Neural cell (in vitro differentiated cells): ENCODE results near the gene KIF1B. TPM values are rescaled to one million over a fixed set of nuclear protein-coding genes. Genes with fewer than 3 reads are reported as not detected.

Experiments used
- H2AFZ ChIP-seq: fragments of 200-600, 300-800 bp; sonication (generic), shearing (Covaris generic); 2 replicates; pipeline ENCODE4 v1.6.0; 2014; ENCODE audit warnings: low read depth, mild to moderate bottlenecking, antibody characterized with exemption, low read length, moderate library complexity
- H3F3A ChIP-seq: fragments of 200-600 bp; shearing (Covaris generic); 2 replicates; pipeline ENCODE4 v1.6.1; 2016; ENCODE audit warnings: mild to moderate bottlenecking, moderate library complexity, mixed read lengths, antibody characterized with exemption, low read length; ENCODE audit not compliant: insufficient read depth, poor library complexity, severe bottlenecking
- H3K27ac ChIP-seq: fragments of 200-600, 300-800 bp; sonication (generic), shearing (Covaris generic); 2 replicates; pipeline ENCODE4 v1.5.1; 2014; ENCODE audit warnings: mild to moderate bottlenecking, low read length, moderate library complexity
- H3K27me3 ChIP-seq: fragments of 300-800, 200-600 bp; sonication (generic), shearing (Covaris generic); 2 replicates; pipeline ENCODE4 v1.6.0; 2014; ENCODE audit warnings: mild to moderate bottlenecking, low read depth, low read length, moderate library complexity; ENCODE audit not compliant: insufficient read depth
- H3K36me3 ChIP-seq: fragments of 300-800, 200-600 bp; sonication (generic), shearing (Covaris generic); 2 replicates; pipeline ENCODE4 v1.5.1; 2014; ENCODE audit warnings: mild to moderate bottlenecking, antibody characterized with exemption, low read length, moderate library complexity; ENCODE audit not compliant: insufficient read depth
- H3K4me2 ChIP-seq: fragments of 300-800, 200-600 bp; sonication (generic), shearing (Covaris generic); 2 replicates; pipeline ENCODE4 v1.6.0; 2014; ENCODE audit warnings: mild to moderate bottlenecking, low read length
- H3K4me3 ChIP-seq: fragments of 300-800, 200-600 bp; sonication (generic), shearing (Covaris generic); 2 replicates; pipeline ENCODE4 v1.5.1; 2014; ENCODE audit warnings: mild to moderate bottlenecking, low read length, moderate library complexity
- H3K79me2 ChIP-seq: fragments of 200-600 bp; shearing (Covaris generic); replicated peaks from 2 replicates; pipeline ENCODE4 v1.6.0; 2014; ENCODE audit warnings: mild to moderate bottlenecking, low read length, moderate library complexity; ENCODE audit not compliant: insufficient read depth
- H3K9ac ChIP-seq: fragments of 300-800, 200-600 bp; sonication (generic), shearing (Covaris generic); 2 replicates; pipeline ENCODE4 v1.6.1; 2016; ENCODE audit warnings: mild to moderate bottlenecking, low read length, mixed read lengths
- H3K9me2 ChIP-seq: fragments of 200-600 bp; shearing (Covaris generic); 2 replicates; pipeline ENCODE4 v1.6.1; 2016; ENCODE audit warnings: mild to moderate bottlenecking, low read length, mixed read lengths; ENCODE audit not compliant: insufficient read depth
- H3K9me3 ChIP-seq: fragments of 200-600, 300-800 bp; sonication (generic), shearing (Covaris generic); 2 replicates; pipeline ENCODE4 v1.6.1; 2016; ENCODE audit warnings: mild to moderate bottlenecking, mixed run types, low read length, moderate library complexity, mixed read lengths
- H4K20me1 ChIP-seq: fragments of 200-600 bp; shearing (Covaris generic); 2 replicates; pipeline ENCODE4 v1.6.1; 2016; ENCODE audit warnings: mild to moderate bottlenecking, mixed run types; ENCODE audit not compliant: insufficient read depth
- EP300 ChIP-seq: fragments of 450-650 bp; conservative IDR thresholded peaks from 2 replicates; pipeline ENCODE4 v1.6.1; 2014; ENCODE audit warnings: antibody characterized with exemption, mild to moderate bottlenecking, moderate library complexity; ENCODE audit not compliant: poor library complexity, severe bottlenecking
- EZH2 ChIP-seq: fragments of 200-600, 300-800 bp; shearing (Covaris generic), sonication (generic); IDR thresholded peaks from 2 replicates; pipeline ENCODE4 v1.6.1; 2014; ENCODE audit warnings: antibody characterized with exemption, low read length, borderline replicate concordance, mild to moderate bottlenecking; ENCODE audit not compliant: insufficient read depth, poor library complexity, severe bottlenecking
- MXI1 ChIP-seq: fragments of 450-650 bp; conservative IDR thresholded peaks from 2 replicates; pipeline ENCODE4 v1.6.1; 2014; ENCODE audit warnings: antibody characterized with exemption, mild to moderate bottlenecking; ENCODE audit not compliant: poor library complexity, severe bottlenecking
- POLR2AphosphoS5 ChIP-seq: IDR thresholded peaks from 2 replicates; pipeline ENCODE4 v1.6.1; 2012
- RAD21 ChIP-seq: fragments of 450-650 bp; conservative IDR thresholded peaks from 2 replicates; pipeline ENCODE4 v1.6.1; 2014; ENCODE audit warnings: antibody characterized with exemption, mild to moderate bottlenecking, moderate library complexity
- SMC3 ChIP-seq: fragments of 450-650 bp; conservative IDR thresholded peaks from 2 replicates; pipeline ENCODE4 v1.6.1; 2014; ENCODE audit warnings: antibody characterized with exemption, mild to moderate bottlenecking, moderate library complexity; ENCODE audit not compliant: poor library complexity
- TAF1 ChIP-seq: IDR thresholded peaks from 2 replicates; pipeline ENCODE4 v1.6.1; 2012; ENCODE audit warnings: low read depth
- polyA plus RNA-seq: library from polyadenylated mRNA; depleted of rRNA; stranded (reverse); fragments of >200 nt; gene quantifications from 2 replicates; pipeline ENCODE4 v1.2.3, GENCODE V29; 2014
- TF ChIP-seq, protein P1 (sequence below): fragments of 450-650 bp; IDR thresholded peaks from 2 replicates; pipeline ENCODE4 v1.5.1; 2014; ENCODE audit warnings: antibody characterized with exemption, mild to moderate bottlenecking, moderate library complexity; ENCODE audit not compliant: poor library complexity, severe bottlenecking
- TF ChIP-seq, protein P2 (sequence below): IDR thresholded peaks from 2 replicates; pipeline ENCODE4 v1.6.1; 2012; ENCODE audit warnings: borderline replicate concordance

The KIF1B gene
- polyA plus RNA-seq, 1 donor from 2014 or later: 76.4 TPM

DNA sequence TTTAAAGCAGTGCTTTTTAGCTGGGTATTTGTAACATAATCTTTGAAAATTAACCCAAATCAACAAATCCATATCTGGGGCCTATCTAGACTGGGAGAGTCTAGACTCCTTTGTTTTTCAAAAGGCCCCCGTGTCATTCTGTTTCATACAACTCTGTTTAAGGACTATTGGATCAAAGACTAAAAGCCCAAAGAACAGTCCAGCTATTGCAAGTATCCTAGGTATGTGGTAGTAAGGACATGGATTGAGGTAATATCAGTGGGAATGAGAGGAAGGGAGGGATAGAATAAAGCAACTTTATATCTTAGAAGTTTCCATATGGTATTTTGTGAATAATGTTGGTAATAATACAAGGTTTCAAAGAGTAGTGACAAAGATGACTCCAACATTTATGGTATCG lies 18.2 kb downstream of the KIF1B start:
- no peaks in the 10 kb centered on the region for H3K9me3 ChIP-seq
- TF ChIP-seq, protein P1, sequence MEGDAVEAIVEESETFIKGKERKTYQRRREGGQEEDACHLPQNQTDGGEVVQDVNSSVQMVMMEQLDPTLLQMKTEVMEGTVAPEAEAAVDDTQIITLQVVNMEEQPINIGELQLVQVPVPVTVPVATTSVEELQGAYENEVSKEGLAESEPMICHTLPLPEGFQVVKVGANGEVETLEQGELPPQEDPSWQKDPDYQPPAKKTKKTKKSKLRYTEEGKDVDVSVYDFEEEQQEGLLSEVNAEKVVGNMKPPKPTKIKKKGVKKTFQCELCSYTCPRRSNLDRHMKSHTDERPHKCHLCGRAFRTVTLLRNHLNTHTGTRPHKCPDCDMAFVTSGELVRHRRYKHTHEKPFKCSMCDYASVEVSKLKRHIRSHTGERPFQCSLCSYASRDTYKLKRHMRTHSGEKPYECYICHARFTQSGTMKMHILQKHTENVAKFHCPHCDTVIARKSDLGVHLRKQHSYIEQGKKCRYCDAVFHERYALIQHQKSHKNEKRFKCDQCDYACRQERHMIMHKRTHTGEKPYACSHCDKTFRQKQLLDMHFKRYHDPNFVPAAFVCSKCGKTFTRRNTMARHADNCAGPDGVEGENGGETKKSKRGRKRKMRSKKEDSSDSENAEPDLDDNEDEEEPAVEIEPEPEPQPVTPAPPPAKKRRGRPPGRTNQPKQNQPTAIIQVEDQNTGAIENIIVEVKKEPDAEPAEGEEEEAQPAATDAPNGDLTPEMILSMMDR: no peak
- TF ChIP-seq EP300 (no peak), TAF1 (no peak), EZH2 (no peak)
- TF ChIP-seq, protein P2, sequence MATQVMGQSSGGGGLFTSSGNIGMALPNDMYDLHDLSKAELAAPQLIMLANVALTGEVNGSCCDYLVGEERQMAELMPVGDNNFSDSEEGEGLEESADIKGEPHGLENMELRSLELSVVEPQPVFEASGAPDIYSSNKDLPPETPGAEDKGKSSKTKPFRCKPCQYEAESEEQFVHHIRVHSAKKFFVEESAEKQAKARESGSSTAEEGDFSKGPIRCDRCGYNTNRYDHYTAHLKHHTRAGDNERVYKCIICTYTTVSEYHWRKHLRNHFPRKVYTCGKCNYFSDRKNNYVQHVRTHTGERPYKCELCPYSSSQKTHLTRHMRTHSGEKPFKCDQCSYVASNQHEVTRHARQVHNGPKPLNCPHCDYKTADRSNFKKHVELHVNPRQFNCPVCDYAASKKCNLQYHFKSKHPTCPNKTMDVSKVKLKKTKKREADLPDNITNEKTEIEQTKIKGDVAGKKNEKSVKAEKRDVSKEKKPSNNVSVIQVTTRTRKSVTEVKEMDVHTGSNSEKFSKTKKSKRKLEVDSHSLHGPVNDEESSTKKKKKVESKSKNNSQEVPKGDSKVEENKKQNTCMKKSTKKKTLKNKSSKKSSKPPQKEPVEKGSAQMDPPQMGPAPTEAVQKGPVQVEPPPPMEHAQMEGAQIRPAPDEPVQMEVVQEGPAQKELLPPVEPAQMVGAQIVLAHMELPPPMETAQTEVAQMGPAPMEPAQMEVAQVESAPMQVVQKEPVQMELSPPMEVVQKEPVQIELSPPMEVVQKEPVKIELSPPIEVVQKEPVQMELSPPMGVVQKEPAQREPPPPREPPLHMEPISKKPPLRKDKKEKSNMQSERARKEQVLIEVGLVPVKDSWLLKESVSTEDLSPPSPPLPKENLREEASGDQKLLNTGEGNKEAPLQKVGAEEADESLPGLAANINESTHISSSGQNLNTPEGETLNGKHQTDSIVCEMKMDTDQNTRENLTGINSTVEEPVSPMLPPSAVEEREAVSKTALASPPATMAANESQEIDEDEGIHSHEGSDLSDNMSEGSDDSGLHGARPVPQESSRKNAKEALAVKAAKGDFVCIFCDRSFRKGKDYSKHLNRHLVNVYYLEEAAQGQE: no peak
- H3K4me2 ChIP-seq: no peak overlapping the region
- no peaks in the 10 kb centered on the region for H3K9me2 ChIP-seq
- H3K27me3 ChIP-seq: no peaks in the 10 kb centered on the region
- H3K4me3 ChIP-seq: no peak overlapping the region
- peaks cover 3% of the 10 kb centered on the region for H3F3A ChIP-seq
- H2AFZ ChIP-seq: no peak overlapping the region
- peaks cover 52% of the 10 kb centered on the region for H4K20me1 ChIP-seq
- H3K27ac ChIP-seq: no peak overlapping the region
- no peaks in the 10 kb centered on the region for H3K36me3 ChIP-seq
- H3K79me2 ChIP-seq: peaks cover 93% of the 10 kb centered on the region
- no peak overlapping the region for H3K9ac ChIP-seq

DNA sequence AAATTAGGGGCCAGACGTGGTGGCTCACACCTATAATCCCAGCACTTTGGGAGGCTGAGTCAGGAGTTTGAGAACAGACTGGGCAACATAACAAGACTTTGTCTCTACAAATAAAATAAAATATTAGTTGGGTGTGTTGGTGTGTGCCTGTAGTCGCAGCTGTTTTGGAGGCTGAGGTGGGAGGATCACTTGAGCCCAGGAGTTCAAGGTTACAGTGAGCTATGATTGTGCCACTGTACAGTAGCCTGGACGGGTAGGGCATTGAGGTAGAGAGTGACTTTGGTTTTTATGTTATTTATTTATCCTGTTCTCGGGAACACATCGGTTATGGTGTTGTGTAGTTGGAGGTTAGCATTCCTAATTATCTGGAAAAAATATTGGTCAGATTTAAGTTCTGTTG lies 19.5 kb downstream of the KIF1B start:
- no peak overlapping the region for H3K4me2 ChIP-seq
- no peaks in the 10 kb centered on the region for H3K9me2 ChIP-seq
- H3K9ac ChIP-seq: no peak overlapping the region
- peaks cover 3% of the 10 kb centered on the region for H3F3A ChIP-seq
- H3K9me3 ChIP-seq: no peaks in the 10 kb centered on the region
- H3K27ac ChIP-seq: no peak overlapping the region
- TF ChIP-seq TAF1 (no peak), EZH2 (no peak), MXI1 (no peak), RAD21 (no peak), POLR2AphosphoS5 (no peak), EP300 (no peak), SMC3 (no peak)
- TF ChIP-seq, protein P1: no peak
- TF ChIP-seq, protein P2: no peak
- no peak overlapping the region for H2AFZ ChIP-seq
- H3K27me3 ChIP-seq: no peaks in the 10 kb centered on the region
- no peak overlapping the region for H3K4me3 ChIP-seq
- peaks cover 80% of the 10 kb centered on the region for H3K79me2 ChIP-seq
- H3K36me3 ChIP-seq: no peaks in the 10 kb centered on the region
- peaks cover 50% of the 10 kb centered on the region for H4K20me1 ChIP-seq
